ENCODE data around the gene GGNBP2.

GGNBP2 gene

DNA sequence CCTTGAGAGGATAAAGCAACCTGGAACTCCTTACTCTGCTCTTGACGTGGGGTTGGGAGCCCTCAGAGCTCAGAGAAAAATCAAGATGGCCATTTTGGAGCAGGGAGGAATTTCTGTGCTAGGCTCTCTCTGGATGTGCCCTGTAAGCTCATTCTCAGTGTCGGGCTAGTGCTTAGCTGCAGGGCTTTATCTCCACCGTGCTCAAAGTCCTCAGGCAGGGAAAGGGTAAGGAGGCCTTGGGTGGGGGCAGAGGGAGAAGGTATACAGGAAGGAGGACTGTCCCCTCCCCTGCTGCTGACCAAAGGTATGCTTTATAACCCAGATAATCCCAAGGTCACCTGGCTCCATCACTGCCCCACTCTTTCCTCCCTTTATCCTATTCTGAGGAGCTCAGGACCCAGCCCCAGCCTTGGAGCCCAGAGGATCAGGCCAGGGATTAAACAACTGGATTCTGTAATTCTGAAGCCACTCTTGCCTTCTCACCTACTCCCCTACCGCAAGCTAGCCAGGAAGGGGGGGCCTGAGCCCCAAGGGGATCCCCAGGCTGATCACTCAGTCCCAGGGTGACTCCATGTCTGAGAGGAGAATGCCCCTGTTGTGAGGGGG lies 48.1 kb downstream of the GGNBP2 start:
- H3K4me2 ChIP-seq = peak overlapping the region; percentile 93
- H3K36me3 ChIP-seq (ENCODE audit: insufficient read depth) = no peaks in the 10 kb centered on the region; the same call in 1 of the 2 replicates
- H3K4me3 ChIP-seq (IDR thresholded peaks at IDR 0.05; ENCODE audit: insufficient read depth, low read depth, low read length) = no peak overlapping the region
- 0 out of 2 replicates have a peak, but pooled peaks cover 3% of the 10 kb centered on the region for H3K79me2 ChIP-seq (ENCODE audit: insufficient read depth, low read depth)
- H3K27ac ChIP-seq = no peak overlapping the region
- H3K4me1 ChIP-seq (ENCODE audit: low read depth, poor library complexity, severe bottlenecking) = peaks cover 37% of the 10 kb centered on the region
- TF ChIP-seq, protein P1, sequence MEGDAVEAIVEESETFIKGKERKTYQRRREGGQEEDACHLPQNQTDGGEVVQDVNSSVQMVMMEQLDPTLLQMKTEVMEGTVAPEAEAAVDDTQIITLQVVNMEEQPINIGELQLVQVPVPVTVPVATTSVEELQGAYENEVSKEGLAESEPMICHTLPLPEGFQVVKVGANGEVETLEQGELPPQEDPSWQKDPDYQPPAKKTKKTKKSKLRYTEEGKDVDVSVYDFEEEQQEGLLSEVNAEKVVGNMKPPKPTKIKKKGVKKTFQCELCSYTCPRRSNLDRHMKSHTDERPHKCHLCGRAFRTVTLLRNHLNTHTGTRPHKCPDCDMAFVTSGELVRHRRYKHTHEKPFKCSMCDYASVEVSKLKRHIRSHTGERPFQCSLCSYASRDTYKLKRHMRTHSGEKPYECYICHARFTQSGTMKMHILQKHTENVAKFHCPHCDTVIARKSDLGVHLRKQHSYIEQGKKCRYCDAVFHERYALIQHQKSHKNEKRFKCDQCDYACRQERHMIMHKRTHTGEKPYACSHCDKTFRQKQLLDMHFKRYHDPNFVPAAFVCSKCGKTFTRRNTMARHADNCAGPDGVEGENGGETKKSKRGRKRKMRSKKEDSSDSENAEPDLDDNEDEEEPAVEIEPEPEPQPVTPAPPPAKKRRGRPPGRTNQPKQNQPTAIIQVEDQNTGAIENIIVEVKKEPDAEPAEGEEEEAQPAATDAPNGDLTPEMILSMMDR (conservative IDR thresholded peaks at IDR 0.05; ENCODE audit: low read depth, low read length) = no peak
- no peaks in the 10 kb centered on the region for H3K27me3 ChIP-seq (ENCODE audit: insufficient read depth, low read depth)
- no peaks in the 10 kb centered on the region for H4K20me1 ChIP-seq (ENCODE audit: insufficient read depth)
- H3K9ac ChIP-seq = peak overlapping the region; percentile 69; the same call in 1 of the 2 replicates
- peak overlapping the region; percentile 82; the same call in 1 of the 2 replicates for H2AFZ ChIP-seq (ENCODE audit: low read depth)

DNA sequence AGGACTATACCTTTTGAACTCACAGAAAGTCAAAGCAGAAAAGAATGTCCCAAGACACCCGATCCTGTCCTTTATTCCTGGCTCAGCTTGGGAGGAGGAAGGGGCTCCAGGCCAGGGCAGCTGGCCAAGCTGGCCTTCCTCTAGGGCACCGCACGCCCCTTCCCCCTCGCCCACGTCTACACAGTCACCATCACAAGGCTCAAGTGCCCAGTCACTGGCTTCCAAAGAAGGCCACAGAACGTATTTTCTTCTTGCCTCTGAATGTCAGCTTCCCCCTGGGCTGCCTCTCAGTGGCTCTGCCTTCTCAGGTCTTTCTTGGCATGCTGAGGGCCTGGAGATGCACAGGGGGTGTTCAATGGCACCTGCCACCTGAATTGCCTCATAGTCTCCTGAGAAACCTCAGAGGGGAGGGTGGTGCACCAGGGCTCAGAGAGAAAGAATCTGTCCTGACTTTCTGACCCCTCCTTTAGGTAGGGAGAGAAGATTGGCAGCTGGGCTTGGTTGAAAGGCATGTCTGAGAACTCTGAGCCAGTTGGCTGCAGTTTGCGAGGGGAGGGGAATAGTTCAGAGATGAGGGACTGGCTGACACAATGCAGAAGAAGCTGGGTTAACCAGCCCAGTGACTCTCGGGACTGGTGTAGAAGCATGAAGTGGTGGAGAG lies 49.1 kb downstream of the GGNBP2 start:
- H3K4me3 ChIP-seq (IDR thresholded peaks at IDR 0.05; ENCODE audit: insufficient read depth, low read depth, low read length) = no peak overlapping the region
- H4K20me1 ChIP-seq (ENCODE audit: insufficient read depth) = no peaks in the 10 kb centered on the region
- no peak overlapping the region for H3K9ac ChIP-seq
- no peak overlapping the region for H3K27ac ChIP-seq
- TF ChIP-seq, protein P1 (conservative IDR thresholded peaks at IDR 0.05; ENCODE audit: low read depth, low read length) = no peak
- peaks cover 33% of the 10 kb centered on the region for H3K4me1 ChIP-seq (ENCODE audit: low read depth, poor library complexity, severe bottlenecking)
- H3K36me3 ChIP-seq (ENCODE audit: insufficient read depth) = no peaks in the 10 kb centered on the region; the same call in 1 of the 2 replicates
- H2AFZ ChIP-seq (ENCODE audit: low read depth) = no peak overlapping the region
- 0 out of 2 replicates have a peak, but pooled peaks cover 3% of the 10 kb centered on the region for H3K79me2 ChIP-seq (ENCODE audit: insufficient read depth, low read depth)
- no peaks in the 10 kb centered on the region for H3K27me3 ChIP-seq (ENCODE audit: insufficient read depth, low read depth)
- H3K4me2 ChIP-seq = no peak overlapping the region

DNA sequence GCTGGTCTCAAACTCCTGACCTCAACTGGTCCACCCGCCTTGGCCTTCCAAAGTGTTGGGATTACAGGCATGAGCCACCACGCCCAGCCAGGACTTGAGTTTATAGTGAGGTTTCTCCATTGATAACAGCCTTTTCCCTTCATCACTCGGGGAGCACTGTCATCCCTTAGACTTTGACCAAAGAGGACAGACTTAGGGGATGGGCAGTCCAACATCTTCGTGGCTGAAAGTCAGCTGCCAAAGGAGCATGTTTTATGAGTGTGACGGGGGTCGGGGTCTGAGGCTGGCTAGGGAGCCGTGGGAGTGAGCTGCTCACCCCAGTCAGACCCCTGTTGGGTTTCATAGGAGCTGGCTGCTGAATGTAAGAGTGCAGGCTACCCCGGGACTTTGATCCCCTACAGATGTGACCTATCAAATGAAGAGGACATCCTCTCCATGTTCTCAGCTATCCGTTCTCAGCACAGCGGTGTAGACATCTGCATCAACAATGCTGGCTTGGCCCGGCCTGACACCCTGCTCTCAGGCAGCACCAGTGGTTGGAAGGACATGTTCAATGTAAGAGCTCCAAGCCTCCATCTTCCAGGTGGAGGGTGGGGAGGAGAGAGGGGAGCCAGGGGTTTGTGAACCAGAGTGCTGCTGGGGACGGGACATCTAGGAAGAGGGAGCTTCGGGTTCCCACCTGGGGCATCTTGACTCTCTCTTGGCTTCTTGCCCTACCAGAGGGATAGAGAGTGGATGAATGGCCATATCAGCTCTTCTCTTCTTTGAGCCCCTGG lies 50.1 kb downstream of the GGNBP2 start:
- Histone ChIP-seq H3K27ac (no peak overlapping the region), H3K79me2 (ENCODE audit: insufficient read depth, low read depth) (0 out of 2 replicates have a peak, but pooled peaks cover 3% of the 10 kb centered on the region), H3K36me3 (ENCODE audit: insufficient read depth) (no peaks in the 10 kb centered on the region), H3K9ac (no peak overlapping the region), H3K4me2 (no peak overlapping the region), H3K4me1 (ENCODE audit: low read depth, poor library complexity, severe bottlenecking) (peaks cover 22% of the 10 kb centered on the region), H2AFZ (ENCODE audit: low read depth) (no peak overlapping the region), H3K27me3 (ENCODE audit: insufficient read depth, low read depth) (no peaks in the 10 kb centered on the region), H4K20me1 (ENCODE audit: insufficient read depth) (no peaks in the 10 kb centered on the region), H3K4me3 (IDR thresholded peaks at IDR 0.05; ENCODE audit: insufficient read depth, low read depth, low read length) (no peak overlapping the region)
- TF ChIP-seq, protein P1 (conservative IDR thresholded peaks at IDR 0.05; ENCODE audit: low read depth, low read length) = no peak

DNA sequence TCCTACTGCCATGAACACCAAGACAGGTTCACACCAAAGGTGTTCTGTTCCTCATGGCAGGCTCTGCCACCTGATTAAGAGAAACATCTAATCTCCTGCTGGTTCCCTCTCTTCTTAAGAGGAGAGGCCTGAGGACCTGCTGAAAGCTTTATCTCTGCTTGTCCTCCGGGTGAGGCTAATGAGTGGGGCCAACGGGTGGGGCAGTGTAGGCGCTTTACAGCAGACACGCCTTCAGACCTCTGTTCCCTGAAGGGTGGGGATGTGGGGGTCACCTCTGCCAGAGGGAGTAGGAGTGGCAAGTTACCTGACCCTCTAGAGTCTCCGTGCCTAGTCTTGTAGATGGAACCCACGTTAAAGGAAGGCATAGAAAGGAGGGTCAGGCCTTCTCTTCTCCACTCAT lies 52.5 kb downstream of the GGNBP2 start:
- Histone ChIP-seq H3K36me3 (ENCODE audit: insufficient read depth) (no peaks in the 10 kb centered on the region), H4K20me1 (ENCODE audit: insufficient read depth) (no peaks in the 10 kb centered on the region), H3K4me2 (no peak overlapping the region), H3K27me3 (ENCODE audit: insufficient read depth, low read depth) (no peaks in the 10 kb centered on the region), H3K27ac (no peak overlapping the region), H3K79me2 (ENCODE audit: insufficient read depth, low read depth) (peaks cover 11% of the 10 kb centered on the region; the same call in 1 of the 2 replicates), H3K4me3 (IDR thresholded peaks at IDR 0.05; ENCODE audit: insufficient read depth, low read depth, low read length) (no peak overlapping the region), H2AFZ (ENCODE audit: low read depth) (no peak overlapping the region), H3K9ac (no peak overlapping the region), H3K4me1 (ENCODE audit: low read depth, poor library complexity, severe bottlenecking) (peaks cover 12% of the 10 kb centered on the region)
- TF ChIP-seq, protein P1 (conservative IDR thresholded peaks at IDR 0.05; ENCODE audit: low read depth, low read length) = no peak

Data from KMS-11 (cell line).